Measurements from ENCODE around the gene ADAMTSL4. TPM values are rescaled to one million over a fixed set of nuclear protein-coding genes. Genes with fewer than 3 reads are reported as not detected.

ADAMTSL4 gene
- polyA plus RNA-seq, 1 experiment = 8.6 TPM

DNA sequence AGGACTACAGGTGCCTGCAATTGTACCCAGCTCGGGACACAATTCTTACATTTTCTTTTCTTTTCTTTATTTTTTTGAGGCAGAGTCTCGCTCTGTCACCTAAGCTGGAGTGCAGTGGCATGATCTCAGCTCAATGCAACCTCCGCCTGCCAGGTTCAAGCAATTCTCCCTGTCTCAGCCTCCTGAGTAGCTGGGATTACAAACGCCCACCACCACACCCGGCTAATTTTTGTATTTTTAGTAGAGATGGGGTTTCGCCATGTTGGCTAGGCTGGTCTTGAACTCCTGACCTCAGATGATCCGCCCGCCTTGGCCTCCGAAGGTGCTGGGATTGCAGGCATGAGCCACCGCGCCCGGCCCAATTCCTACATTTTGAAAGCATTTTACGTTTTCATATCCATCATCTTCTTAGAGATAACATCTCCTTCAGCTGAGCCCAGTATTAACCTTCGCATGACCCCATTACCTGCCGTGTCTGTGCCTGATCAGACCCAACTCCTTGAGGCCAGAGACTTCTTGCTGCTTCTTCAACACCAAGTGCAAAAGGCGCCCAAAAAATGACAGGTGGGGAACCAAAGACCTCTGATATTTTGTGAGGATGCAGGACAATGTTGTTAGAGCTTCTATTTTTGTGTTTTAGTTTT lies 2.8 kb upstream of the ADAMTSL4 start:
- no peaks in the 10 kb centered on the region for H3K27me3 ChIP-seq (ENCODE audit: control insufficient read depth, insufficient read depth, low read length)
- POLR2A ChIA-PET = no interaction called here
- H3K4me3 ChIP-seq (ENCODE audit: low read depth, low read length) = no peak overlapping the region
- DNase-seq (ENCODE audit: low read depth) = no peak
- no peaks in the 10 kb centered on the region for H3K36me3 ChIP-seq (ENCODE audit: control insufficient read depth, insufficient read depth, low read length)
- CTCF ChIA-PET = interaction anchor here (4.1 to 6.2 kb wide), 2 partner anchors 13 to 14 kb away, joined by 21 to 43 read pairs; no protein-coding TSS in a partner anchor
- TF ChIP-seq, protein P1, sequence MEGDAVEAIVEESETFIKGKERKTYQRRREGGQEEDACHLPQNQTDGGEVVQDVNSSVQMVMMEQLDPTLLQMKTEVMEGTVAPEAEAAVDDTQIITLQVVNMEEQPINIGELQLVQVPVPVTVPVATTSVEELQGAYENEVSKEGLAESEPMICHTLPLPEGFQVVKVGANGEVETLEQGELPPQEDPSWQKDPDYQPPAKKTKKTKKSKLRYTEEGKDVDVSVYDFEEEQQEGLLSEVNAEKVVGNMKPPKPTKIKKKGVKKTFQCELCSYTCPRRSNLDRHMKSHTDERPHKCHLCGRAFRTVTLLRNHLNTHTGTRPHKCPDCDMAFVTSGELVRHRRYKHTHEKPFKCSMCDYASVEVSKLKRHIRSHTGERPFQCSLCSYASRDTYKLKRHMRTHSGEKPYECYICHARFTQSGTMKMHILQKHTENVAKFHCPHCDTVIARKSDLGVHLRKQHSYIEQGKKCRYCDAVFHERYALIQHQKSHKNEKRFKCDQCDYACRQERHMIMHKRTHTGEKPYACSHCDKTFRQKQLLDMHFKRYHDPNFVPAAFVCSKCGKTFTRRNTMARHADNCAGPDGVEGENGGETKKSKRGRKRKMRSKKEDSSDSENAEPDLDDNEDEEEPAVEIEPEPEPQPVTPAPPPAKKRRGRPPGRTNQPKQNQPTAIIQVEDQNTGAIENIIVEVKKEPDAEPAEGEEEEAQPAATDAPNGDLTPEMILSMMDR (IDR thresholded peaks at IDR 0.05; ENCODE audit: insufficient read depth, low read depth, low read length) = no peak

DNA sequence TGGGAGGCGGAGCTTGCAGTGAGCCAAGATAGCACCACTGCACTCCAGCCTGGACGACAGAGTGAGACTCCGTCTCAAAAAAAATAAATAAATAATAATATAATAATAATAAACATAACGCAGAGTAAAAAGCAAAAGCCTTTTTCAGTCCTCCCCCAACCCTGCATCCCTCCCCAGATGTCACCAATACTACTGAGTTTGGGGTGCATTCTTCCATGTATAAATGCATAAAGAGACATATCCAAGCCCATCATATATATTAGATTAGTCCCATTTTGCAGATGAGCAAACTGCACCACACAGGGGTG lies 930 bp upstream of the ADAMTSL4 start:
- POLR2A ChIA-PET = interaction anchor here (0.6 to 0.7 kb wide), 2 partner anchors 19 kb away, joined by 3 to 5 read pairs; no protein-coding TSS in a partner anchor
- DNase-seq (ENCODE audit: low read depth) = no peak
- CTCF ChIA-PET = interaction anchor here (0.5 to 6.2 kb wide), 7 partner anchors 11 to 110 kb away, joined by 3 to 43 read pairs (median 3); no protein-coding TSS in a partner anchor

DNA sequence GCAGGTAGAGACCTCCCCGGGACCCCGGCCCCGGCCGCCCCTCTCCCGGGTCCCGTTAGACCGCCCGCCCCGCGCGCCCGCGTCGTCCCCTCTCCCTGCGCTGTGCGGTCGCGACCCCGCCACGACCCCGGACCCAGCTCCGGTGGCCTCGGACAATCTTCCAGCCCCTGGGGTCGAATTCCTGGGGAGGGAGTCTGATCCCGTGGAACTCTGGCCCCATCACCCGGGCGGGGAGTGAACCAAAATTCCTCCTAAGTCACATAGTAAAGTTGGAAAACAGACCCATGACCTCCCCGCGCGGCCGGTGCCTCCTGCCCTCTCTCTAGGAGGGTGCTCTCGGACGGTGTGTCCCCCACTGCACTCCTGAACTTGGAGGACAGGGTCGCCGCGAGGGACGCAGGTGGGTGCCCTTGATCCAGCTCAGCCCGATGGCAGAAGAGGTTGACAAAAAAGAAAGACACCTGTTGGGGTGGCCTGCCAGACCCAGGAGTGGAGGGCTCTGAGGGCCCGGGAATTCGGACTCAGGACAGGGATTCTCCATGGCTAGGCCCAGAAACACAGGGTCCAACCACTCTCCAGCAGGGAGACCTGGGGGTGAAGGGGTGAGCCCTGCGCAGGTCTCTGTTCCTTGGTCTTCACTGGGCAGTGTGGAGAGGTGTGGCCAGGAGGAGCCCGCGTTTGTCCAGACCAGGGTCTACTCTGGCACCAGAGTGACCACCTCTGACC lies 451 bp downstream of the ADAMTSL4 start:
- Histone ChIP-seq H3K4me3 (ENCODE audit: low read depth, low read length) (peak overlapping the region; percentile 52), H3K27me3 (ENCODE audit: control insufficient read depth, insufficient read depth, low read length) (no peaks in the 10 kb centered on the region), H3K36me3 (ENCODE audit: control insufficient read depth, insufficient read depth, low read length) (no peaks in the 10 kb centered on the region)
- no peak for DNase-seq (ENCODE audit: low read depth)
- TF ChIP-seq, protein P1 (IDR thresholded peaks at IDR 0.05; ENCODE audit: insufficient read depth, low read depth, low read length) = peak; percentile 18; the same call in 1 of the 2 replicates
- POLR2A ChIA-PET = no interaction called here
- CTCF ChIA-PET = interaction anchor here (0.9 to 6.2 kb wide), 7 partner anchors 10 to 80 kb away, joined by 3 to 43 read pairs (median 3); no protein-coding TSS in a partner anchor

More for the DNA sequence above, 930 bp upstream of the ADAMTSL4 start:
- Histone ChIP-seq H3K36me3 (ENCODE audit: control insufficient read depth, insufficient read depth, low read length) (no peaks in the 10 kb centered on the region), H3K4me3 (ENCODE audit: low read depth, low read length) (peak overlapping the region; percentile 52), H3K27me3 (ENCODE audit: control insufficient read depth, insufficient read depth, low read length) (no peaks in the 10 kb centered on the region)
- TF ChIP-seq, protein P1 (IDR thresholded peaks at IDR 0.05; ENCODE audit: insufficient read depth, low read depth, low read length) = no peak

DNA sequence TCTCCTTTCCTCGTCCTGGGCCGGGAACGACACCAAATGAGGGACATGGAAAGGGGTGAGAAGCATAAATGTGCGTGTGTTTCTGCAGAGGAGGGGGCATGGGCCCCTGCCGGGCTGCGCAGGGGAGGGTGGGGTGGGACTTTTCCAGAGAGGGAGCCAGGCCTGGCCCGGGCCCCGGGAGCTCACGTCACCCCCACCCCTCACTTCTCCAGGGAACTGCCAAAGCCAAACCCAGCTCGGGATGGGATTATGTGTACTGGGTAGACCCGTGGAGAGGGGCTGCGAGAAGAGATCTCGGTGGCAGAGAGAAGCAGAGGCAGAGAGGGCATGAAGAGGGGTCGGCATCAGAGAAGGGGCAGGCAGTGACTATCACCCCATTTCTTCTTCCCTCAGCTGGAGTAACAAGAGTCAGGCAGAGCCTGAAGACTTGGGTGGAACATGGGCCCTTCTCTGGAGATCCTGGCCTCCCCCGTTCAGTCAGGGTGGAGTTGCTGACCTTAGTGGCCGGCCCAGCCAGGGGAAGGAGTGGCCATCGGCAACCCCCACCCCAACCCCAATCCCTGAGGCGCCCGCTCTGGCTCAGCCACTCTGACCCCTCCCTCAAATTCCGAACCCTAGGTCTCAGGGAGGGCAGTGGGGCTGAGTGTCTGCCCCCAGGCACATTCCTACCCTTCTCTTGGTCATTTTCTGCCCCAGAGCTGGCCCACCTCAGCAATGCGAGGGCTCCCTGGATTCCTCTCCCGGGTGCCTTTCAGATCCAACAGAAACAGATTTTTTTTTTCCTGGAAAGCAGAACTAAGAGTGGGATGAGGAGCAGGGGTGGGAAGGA lies 1.2 kb downstream of the ADAMTSL4 start:
- CTCF ChIA-PET = interaction anchor here (0.6 to 6.2 kb wide), 7 partner anchors 9 to 98 kb away, joined by 3 to 43 read pairs (median 5); no protein-coding TSS in a partner anchor
- H3K27me3 ChIP-seq (ENCODE audit: control insufficient read depth, insufficient read depth, low read length) = no peaks in the 10 kb centered on the region
- H3K4me3 ChIP-seq (ENCODE audit: low read depth, low read length) = peak overlapping the region; percentile 52; the same call in 1 of the 2 replicates
- POLR2A ChIA-PET = interaction anchor here (0.7 kb wide), 1 partner anchor 64 kb away, joined by 4 read pairs; no protein-coding TSS in a partner anchor
- H3K36me3 ChIP-seq (ENCODE audit: control insufficient read depth, insufficient read depth, low read length) = no peaks in the 10 kb centered on the region
- no peak for DNase-seq (ENCODE audit: low read depth)
- TF ChIP-seq, protein P1 (IDR thresholded peaks at IDR 0.05; ENCODE audit: insufficient read depth, low read depth, low read length) = no peak

Data from BJ (cell line).